ENCODE data around the gene IL25.

- TF ChIP-seq, protein P1, sequence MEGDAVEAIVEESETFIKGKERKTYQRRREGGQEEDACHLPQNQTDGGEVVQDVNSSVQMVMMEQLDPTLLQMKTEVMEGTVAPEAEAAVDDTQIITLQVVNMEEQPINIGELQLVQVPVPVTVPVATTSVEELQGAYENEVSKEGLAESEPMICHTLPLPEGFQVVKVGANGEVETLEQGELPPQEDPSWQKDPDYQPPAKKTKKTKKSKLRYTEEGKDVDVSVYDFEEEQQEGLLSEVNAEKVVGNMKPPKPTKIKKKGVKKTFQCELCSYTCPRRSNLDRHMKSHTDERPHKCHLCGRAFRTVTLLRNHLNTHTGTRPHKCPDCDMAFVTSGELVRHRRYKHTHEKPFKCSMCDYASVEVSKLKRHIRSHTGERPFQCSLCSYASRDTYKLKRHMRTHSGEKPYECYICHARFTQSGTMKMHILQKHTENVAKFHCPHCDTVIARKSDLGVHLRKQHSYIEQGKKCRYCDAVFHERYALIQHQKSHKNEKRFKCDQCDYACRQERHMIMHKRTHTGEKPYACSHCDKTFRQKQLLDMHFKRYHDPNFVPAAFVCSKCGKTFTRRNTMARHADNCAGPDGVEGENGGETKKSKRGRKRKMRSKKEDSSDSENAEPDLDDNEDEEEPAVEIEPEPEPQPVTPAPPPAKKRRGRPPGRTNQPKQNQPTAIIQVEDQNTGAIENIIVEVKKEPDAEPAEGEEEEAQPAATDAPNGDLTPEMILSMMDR (IDR thresholded peaks at IDR 0.05; ENCODE audit: low read length), result no peak
- TF ChIP-seq EZH2 (IDR thresholded peaks at IDR 0.05; ENCODE audit: borderline replicate concordance, low read length), result no peak
Observed at GRCh38 chr14:23409966-23410635, 37.5 kb downstream of the IL25 start.

Measured in OCI-LY1 (cell line).